HEK293 (cell line): ENCODE data around the gene C19orf53.

Source experiments
- BCL11A ChIP-seq: fragments of 450-650 bp; formaldehyde crosslinking; IDR thresholded peaks from 2 replicates; pipeline ENCODE4 v1.5.1; 2016; ENCODE audit warnings: low read depth, missing biosample characterization, missing genetic modification characterization
- GLI2 ChIP-seq: fragments of 450-650 bp; formaldehyde crosslinking; IDR thresholded peaks from 2 replicates; pipeline ENCODE4; 2017; ENCODE audit warnings: missing biosample characterization, missing genetic modification characterization, low read depth, borderline replicate concordance
- PBX3 ChIP-seq: sonication (generic); formaldehyde crosslinking; IDR thresholded peaks from 2 replicates; pipeline ENCODE4 v1.8.1; 2022; ENCODE audit warnings: mild to moderate bottlenecking, moderate library complexity, missing genetic modification reagents
- SALL2 ChIP-seq: fragments of 450-650 bp; formaldehyde crosslinking; IDR thresholded peaks from 2 replicates; pipeline ENCODE4 v1.5.0; 2017; ENCODE audit warnings: missing biosample characterization, mild to moderate bottlenecking, missing genetic modification characterization, borderline replicate concordance
- SP3 ChIP-seq: fragments of 450-650 bp; formaldehyde crosslinking; IDR thresholded peaks from 2 replicates; pipeline ENCODE4 v1.5.1; 2016; ENCODE audit warnings: missing biosample characterization, missing genetic modification characterization
- TSHZ1 ChIP-seq: fragments of 450-650 bp; formaldehyde crosslinking; IDR thresholded peaks from 2 replicates; pipeline ENCODE4 v1.5.1; 2016; ENCODE audit warnings: missing biosample characterization, missing genetic modification characterization, borderline replicate concordance
- ZFP3 ChIP-seq: fragments of 450-650 bp; formaldehyde crosslinking; IDR thresholded peaks from 2 replicates; pipeline ENCODE4 v1.5.1; 2016; ENCODE audit warnings: low read depth, missing biosample characterization, missing genetic modification characterization
- ZFP41 ChIP-seq: fragments of 450-650 bp; formaldehyde crosslinking; IDR thresholded peaks from 2 replicates; pipeline ENCODE4 v1.5.1; 2016; ENCODE audit warnings: missing biosample characterization, missing genetic modification characterization, borderline replicate concordance
- ZNF10 ChIP-seq: fragments of 450-650 bp; formaldehyde crosslinking; IDR thresholded peaks from 2 replicates; pipeline ENCODE4 v1.5.1; 2017; ENCODE audit warnings: missing biosample characterization, missing genetic modification characterization
- ZNF248 ChIP-seq: fragments of 450-650 bp; formaldehyde crosslinking; IDR thresholded peaks from 2 replicates; pipeline ENCODE4 v1.5.1; 2017; ENCODE audit warnings: missing biosample characterization, missing genetic modification characterization
- ZNF280D ChIP-seq: fragments of 450-650 bp; formaldehyde crosslinking; IDR thresholded peaks from 2 replicates; pipeline ENCODE4 v1.5.1; 2016; ENCODE audit warnings: missing biosample characterization, missing genetic modification characterization
- ZNF391 ChIP-seq: fragments of 450-650 bp; formaldehyde crosslinking; IDR thresholded peaks from 2 replicates; pipeline ENCODE4 v1.5.1; 2016; ENCODE audit warnings: low read depth, missing biosample characterization, missing genetic modification characterization, borderline replicate concordance
- ZNF518A ChIP-seq: fragments of 450-650 bp; formaldehyde crosslinking; conservative IDR thresholded peaks from 2 replicates; pipeline ENCODE4 v1.5.1; 2016; ENCODE audit warnings: low read depth, missing biosample characterization, missing genetic modification characterization
- ZNF560 ChIP-seq: fragments of 450-650 bp; formaldehyde crosslinking; IDR thresholded peaks from 2 replicates; pipeline ENCODE4 v1.5.1; 2017; ENCODE audit warnings: missing biosample characterization, missing genetic modification characterization, borderline replicate concordance
- ZNF580 ChIP-seq: fragments of 450-650 bp; formaldehyde crosslinking; IDR thresholded peaks from 2 replicates; pipeline ENCODE4 v1.5.1; 2016; ENCODE audit warnings: missing biosample characterization, missing genetic modification characterization
- ZNF776 ChIP-seq: fragments of 450-650 bp; formaldehyde crosslinking; IDR thresholded peaks from 2 replicates; pipeline ENCODE4 v1.5.0; 2017; ENCODE audit warnings: missing biosample characterization, missing genetic modification characterization, borderline replicate concordance
- ZNF777 ChIP-seq: fragments of 450-650 bp; formaldehyde crosslinking; IDR thresholded peaks from 2 replicates; pipeline ENCODE4 v1.5.1; 2017; ENCODE audit warnings: missing biosample characterization, missing genetic modification characterization, borderline replicate concordance
- TF ChIP-seq, protein P1 (sequence below): fragments of 450-650 bp; formaldehyde crosslinking; IDR thresholded peaks from 2 replicates; pipeline ENCODE4 v1.5.1; 2016; ENCODE audit warnings: missing biosample characterization, missing genetic modification characterization, low read depth
- TF ChIP-seq, protein P2 (sequence below): fragments of 450-650 bp; formaldehyde crosslinking; IDR thresholded peaks from 2 replicates; pipeline ENCODE4 v1.5.1; 2017; ENCODE audit warnings: missing biosample characterization, missing genetic modification characterization

Gene C19orf53

GRCh38 chr19:13731147-13731964 is 42.9 kb upstream of the C19orf53 start (continued):
- TF ChIP-seq, protein P1, sequence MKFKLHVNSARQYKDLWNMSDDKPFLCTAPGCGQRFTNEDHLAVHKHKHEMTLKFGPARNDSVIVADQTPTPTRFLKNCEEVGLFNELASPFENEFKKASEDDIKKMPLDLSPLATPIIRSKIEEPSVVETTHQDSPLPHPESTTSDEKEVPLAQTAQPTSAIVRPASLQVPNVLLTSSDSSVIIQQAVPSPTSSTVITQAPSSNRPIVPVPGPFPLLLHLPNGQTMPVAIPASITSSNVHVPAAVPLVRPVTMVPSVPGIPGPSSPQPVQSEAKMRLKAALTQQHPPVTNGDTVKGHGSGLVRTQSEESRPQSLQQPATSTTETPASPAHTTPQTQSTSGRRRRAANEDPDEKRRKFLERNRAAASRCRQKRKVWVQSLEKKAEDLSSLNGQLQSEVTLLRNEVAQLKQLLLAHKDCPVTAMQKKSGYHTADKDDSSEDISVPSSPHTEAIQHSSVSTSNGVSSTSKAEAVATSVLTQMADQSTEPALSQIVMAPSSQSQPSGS: no peak
- 0 out of 2 replicates have a peak, but pooled peaks have one; percentile 58 for TF ChIP-seq ZNF10 (tag by site-specific recombination)
- TF ChIP-seq GLI2 (tag by site-specific recombination): peak; percentile 40; the same call in 1 of the 2 replicates
- TF ChIP-seq ZFP41 (tag by site-specific recombination): no peak
- no peak for TF ChIP-seq ZNF248 (tag by site-specific recombination)
- peak; percentile 90 for TF ChIP-seq TSHZ1 (tag by site-specific recombination)
- no peak for TF ChIP-seq ZNF518A (tag by site-specific recombination)
- TF ChIP-seq ZNF391 (tag by site-specific recombination): no peak; the same call in 1 of the 2 replicates
- TF ChIP-seq ZNF580: no peak
- TF ChIP-seq ZNF280D: no peak
- TF ChIP-seq, protein P2, sequence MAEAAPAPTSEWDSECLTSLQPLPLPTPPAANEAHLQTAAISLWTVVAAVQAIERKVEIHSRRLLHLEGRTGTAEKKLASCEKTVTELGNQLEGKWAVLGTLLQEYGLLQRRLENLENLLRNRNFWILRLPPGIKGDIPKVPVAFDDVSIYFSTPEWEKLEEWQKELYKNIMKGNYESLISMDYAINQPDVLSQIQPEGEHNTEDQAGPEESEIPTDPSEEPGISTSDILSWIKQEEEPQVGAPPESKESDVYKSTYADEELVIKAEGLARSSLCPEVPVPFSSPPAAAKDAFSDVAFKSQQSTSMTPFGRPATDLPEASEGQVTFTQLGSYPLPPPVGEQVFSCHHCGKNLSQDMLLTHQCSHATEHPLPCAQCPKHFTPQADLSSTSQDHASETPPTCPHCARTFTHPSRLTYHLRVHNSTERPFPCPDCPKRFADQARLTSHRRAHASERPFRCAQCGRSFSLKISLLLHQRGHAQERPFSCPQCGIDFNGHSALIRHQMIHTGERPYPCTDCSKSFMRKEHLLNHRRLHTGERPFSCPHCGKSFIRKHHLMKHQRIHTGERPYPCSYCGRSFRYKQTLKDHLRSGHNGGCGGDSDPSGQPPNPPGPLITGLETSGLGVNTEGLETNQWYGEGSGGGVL (tag by site-specific recombination): peak; percentile 47; the same call in 1 of the 2 replicates
- TF ChIP-seq ZFP3: no peak
- TF ChIP-seq BCL11A (tag by site-specific recombination): peak; percentile 90
- no peak for TF ChIP-seq ZNF560 (tag by site-specific recombination)
- no peak for TF ChIP-seq ZNF776
- no peak for TF ChIP-seq SALL2 (tag by site-specific recombination)
- no peak for TF ChIP-seq ZNF777 (tag by site-specific recombination)
- TF ChIP-seq SP3 (tag by site-specific recombination): peak; percentile 55; the same call in 1 of the 2 replicates
- no peak for TF ChIP-seq PBX3
